DMS153 treated with DMSO at 0.1 percent for 48 hours (cell line): Measurements from ENCODE around the gene GINS2.
A peak's percentile ranks its signal among the peaks of the same experiment; 100 is the strongest.

Source experiments
- DNase-seq: peaks from one replicate; lab custom pipeline; 2025; ENCODE audit not compliant: unreplicated experiment; lab: John Stamatoyannopoulos, UW

GINS2 gene

GRCh38 chr16:85668676-85669424 lies 19.9 kb downstream of the GINS2 start:
- DNase-seq = no peak

- no peak for DNase-seq
Measured at GRCh38 chr16:85667841-85668413, 20.8 kb downstream of the GINS2 start.

DNA sequence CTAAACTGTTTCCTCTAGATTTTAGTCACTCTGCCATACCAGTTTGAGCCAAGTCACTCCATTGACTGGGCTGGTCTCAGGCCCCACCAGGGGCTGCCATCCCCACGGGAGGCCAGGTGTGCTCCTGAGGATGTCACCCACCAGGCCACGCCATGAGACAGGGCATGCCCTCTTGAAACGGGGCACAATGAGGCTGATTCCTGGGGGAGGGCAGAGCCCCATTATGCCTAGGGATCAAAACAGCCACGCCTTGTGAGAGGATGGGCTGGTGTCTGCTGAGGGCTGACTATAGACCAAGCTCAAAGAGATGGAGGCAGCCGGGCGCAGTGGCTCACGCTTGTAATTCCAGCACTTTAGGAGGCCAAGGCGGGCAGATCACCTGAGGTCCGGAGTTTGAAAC lies 21.5 kb downstream of the GINS2 start:
- no peak for DNase-seq

DNA sequence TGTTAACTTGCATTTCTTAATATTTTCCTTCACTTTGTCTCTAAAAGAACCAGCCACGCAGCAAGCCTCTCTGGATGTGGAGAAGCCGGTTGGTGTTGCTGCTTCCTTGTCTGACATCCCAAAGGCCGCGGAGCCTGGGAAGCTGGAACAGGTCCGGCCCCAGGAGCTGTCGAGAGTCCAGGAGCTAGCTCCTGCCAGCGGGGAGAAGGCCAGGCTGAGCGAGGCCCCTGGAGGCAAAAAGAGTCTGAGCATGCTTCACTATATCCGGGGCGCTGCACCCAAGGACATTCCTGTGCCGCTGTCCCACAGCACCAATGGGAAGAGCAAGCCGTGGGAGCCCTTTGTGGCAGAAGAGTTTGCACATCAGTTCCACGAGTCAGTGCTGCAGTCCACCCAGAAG lies 22.8 kb downstream of the GINS2 start:
- DNase-seq = no peak

- DNase-seq = no peak
Measured at GRCh38 chr16:85665373-85665740, 23.4 kb downstream of the GINS2 start.

GRCh38 chr16:85664580-85665372 lies 24.0 kb downstream of the GINS2 start:
- no peak for DNase-seq

GRCh38 chr16:85663891-85664321 lies 24.8 kb downstream of the GINS2 start:
- no peak for DNase-seq

GRCh38 chr16:85662976-85663830 lies 25.6 kb downstream of the GINS2 start:
- DNase-seq = no peak

- DNase-seq = no peak
Measured at GRCh38 chr16:85662482-85662812, 26.3 kb downstream of the GINS2 start.

GRCh38 chr16:85661740-85662481 lies 26.8 kb downstream of the GINS2 start:
- no peak for DNase-seq

GRCh38 chr16:85660843-85661739 lies 27.7 kb downstream of the GINS2 start:
- DNase-seq = no peak

- peak; percentile 32 for DNase-seq
Measured at GRCh38 chr16:85659805-85660511, 28.8 kb downstream of the GINS2 start.

DNA sequence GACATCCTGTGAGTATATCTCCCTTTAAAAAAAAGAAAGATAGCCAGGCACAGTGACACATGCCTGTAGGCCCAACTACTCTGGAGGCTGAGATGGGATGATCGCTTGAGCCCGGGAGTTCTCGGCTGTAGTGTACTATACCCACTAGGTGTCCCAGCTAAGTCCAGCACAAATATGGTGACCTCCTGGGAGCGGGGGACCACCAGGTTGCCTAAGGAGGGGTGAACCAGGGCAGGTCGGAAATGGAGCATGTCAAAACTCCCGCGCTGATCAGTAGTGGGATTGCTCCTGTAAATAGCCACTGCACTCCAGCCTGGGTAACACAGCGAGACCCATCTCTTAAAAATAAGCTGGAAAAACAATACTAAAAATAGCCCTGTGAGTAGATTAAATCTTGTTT lies 29.4 kb downstream of the GINS2 start:
- no peak for DNase-seq

- DNase-seq = no peak
Measured at GRCh38 chr16:85658504-85659326, 30.0 kb downstream of the GINS2 start.

GRCh38 chr16:85657996-85658395 lies 30.8 kb downstream of the GINS2 start:
- DNase-seq = no peak

DNA sequence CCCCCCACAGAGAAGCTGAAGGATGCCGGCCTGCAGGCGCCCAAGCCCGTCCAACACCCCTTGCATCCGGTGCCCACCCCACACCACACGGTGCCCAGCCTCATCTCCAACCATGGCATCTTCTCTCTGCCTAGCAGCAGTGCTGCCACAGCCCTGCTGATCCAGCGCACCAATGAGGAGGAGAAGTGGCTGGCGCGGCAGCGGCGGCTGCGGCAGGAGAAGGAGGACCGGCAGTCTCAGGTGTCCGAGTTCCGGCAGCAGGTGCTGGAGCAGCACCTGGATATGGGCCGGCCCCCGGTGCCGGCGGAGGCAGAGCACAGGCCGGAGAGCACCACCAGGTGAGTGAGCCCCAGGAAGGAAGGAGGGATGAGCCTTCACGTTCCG lies 31.5 kb downstream of the GINS2 start:
- no peak for DNase-seq

GRCh38 chr16:85656351-85657266 lies 32.1 kb downstream of the GINS2 start:
- no peak for DNase-seq
